ENCODE measurements around the gene ARRDC3.
"Not testable (repeated sequence)": the region's sequence is repeated elsewhere in the genome, so short reads cannot be mapped to it uniquely, and the experiment has no call there.

ARRDC3 gene

GRCh38 chr5:91409304-91409703 lies 26.2 kb upstream of the ARRDC3 start:
- H3K4me1 ChIP-seq (ENCODE audit: control insufficient read depth, insufficient read depth, low read length): no peaks in the 10 kb centered on the region
- H3K27me3 ChIP-seq (ENCODE audit: control insufficient read depth, insufficient read depth, low read length): no peaks in the 10 kb centered on the region
- no peak overlapping the region for H3K9ac ChIP-seq (ENCODE audit: low read depth, low read length)
- no peak overlapping the region for H3K4me3 ChIP-seq (ENCODE audit: low read depth, low read length)
- no peaks in the 10 kb centered on the region for H3K9me3 ChIP-seq (ENCODE audit: control insufficient read depth, insufficient read depth, low read length)
- H3K36me3 ChIP-seq (ENCODE audit: control insufficient read depth, insufficient read depth, low read length): no peaks in the 10 kb centered on the region

- Histone ChIP-seq H3K36me3 (ENCODE audit: control insufficient read depth, insufficient read depth, low read length) (no peaks in the 10 kb centered on the region), H3K4me3 (ENCODE audit: low read depth, low read length) (no peak overlapping the region), H3K4me1 (ENCODE audit: control insufficient read depth, insufficient read depth, low read length) (no peaks in the 10 kb centered on the region), H3K27me3 (ENCODE audit: control insufficient read depth, insufficient read depth, low read length) (no peaks in the 10 kb centered on the region), H3K9me3 (ENCODE audit: control insufficient read depth, insufficient read depth, low read length) (no peaks in the 10 kb centered on the region), H3K9ac (ENCODE audit: low read depth, low read length) (no peak overlapping the region)
These were observed 25.6 kb upstream of the ARRDC3 start for GRCh38 chr5:91408710-91409109.

- no peaks in the 10 kb centered on the region for H3K27me3 ChIP-seq (ENCODE audit: control insufficient read depth, insufficient read depth, low read length)
- H3K9me3 ChIP-seq (ENCODE audit: control insufficient read depth, insufficient read depth, low read length): no peaks in the 10 kb centered on the region
- no peak overlapping the region for H3K4me3 ChIP-seq (ENCODE audit: low read depth, low read length)
- no peaks in the 10 kb centered on the region for H3K36me3 ChIP-seq (ENCODE audit: control insufficient read depth, insufficient read depth, low read length)
- H3K9ac ChIP-seq (ENCODE audit: low read depth, low read length): no peak overlapping the region
- H3K4me1 ChIP-seq (ENCODE audit: control insufficient read depth, insufficient read depth, low read length): no peaks in the 10 kb centered on the region
These were observed 24.1 kb upstream of the ARRDC3 start for GRCh38 chr5:91407204-91407603.

GRCh38 chr5:91403438-91403837 lies 20.3 kb upstream of the ARRDC3 start:
- H3K9ac ChIP-seq (ENCODE audit: low read depth, low read length): no peak overlapping the region
- H3K4me1 ChIP-seq (ENCODE audit: control insufficient read depth, insufficient read depth, low read length): peaks cover 4% of the 10 kb centered on the region
- H3K36me3 ChIP-seq (ENCODE audit: control insufficient read depth, insufficient read depth, low read length): no peaks in the 10 kb centered on the region
- H3K9me3 ChIP-seq (ENCODE audit: control insufficient read depth, insufficient read depth, low read length): no peaks in the 10 kb centered on the region
- H3K27me3 ChIP-seq (ENCODE audit: control insufficient read depth, insufficient read depth, low read length): no peaks in the 10 kb centered on the region
- no peak overlapping the region for H3K4me3 ChIP-seq (ENCODE audit: low read depth, low read length)

GRCh38 chr5:91401175-91401574 lies 18.1 kb upstream of the ARRDC3 start:
- H3K36me3 ChIP-seq (ENCODE audit: control insufficient read depth, insufficient read depth, low read length): no peaks in the 10 kb centered on the region
- no peaks in the 10 kb centered on the region for H3K9me3 ChIP-seq (ENCODE audit: control insufficient read depth, insufficient read depth, low read length)
- H3K4me1 ChIP-seq (ENCODE audit: control insufficient read depth, insufficient read depth, low read length): peaks cover 4% of the 10 kb centered on the region
- H3K9ac ChIP-seq (ENCODE audit: low read depth, low read length): no peak overlapping the region
- H3K4me3 ChIP-seq (ENCODE audit: low read depth, low read length): no peak overlapping the region
- H3K27me3 ChIP-seq (ENCODE audit: control insufficient read depth, insufficient read depth, low read length): no peaks in the 10 kb centered on the region

- Histone ChIP-seq H3K27me3 (ENCODE audit: control insufficient read depth, insufficient read depth, low read length) (no peaks in the 10 kb centered on the region), H3K9me3 (ENCODE audit: control insufficient read depth, insufficient read depth, low read length) (no peaks in the 10 kb centered on the region), H3K4me1 (ENCODE audit: control insufficient read depth, insufficient read depth, low read length) (peaks cover 4% of the 10 kb centered on the region), H3K4me3 (ENCODE audit: low read depth, low read length) (no peak overlapping the region), H3K9ac (ENCODE audit: low read depth, low read length) (no peak overlapping the region), H3K36me3 (ENCODE audit: control insufficient read depth, insufficient read depth, low read length) (no peaks in the 10 kb centered on the region)
These were observed 14.7 kb upstream of the ARRDC3 start for GRCh38 chr5:91397791-91398190.

- no peak overlapping the region for H3K4me3 ChIP-seq (ENCODE audit: low read depth, low read length)
- H3K36me3 ChIP-seq (ENCODE audit: control insufficient read depth, insufficient read depth, low read length): no peaks in the 10 kb centered on the region
- H3K4me1 ChIP-seq (ENCODE audit: control insufficient read depth, insufficient read depth, low read length): no peaks in the 10 kb centered on the region
- H3K9me3 ChIP-seq (ENCODE audit: control insufficient read depth, insufficient read depth, low read length): no peaks in the 10 kb centered on the region
- H3K9ac ChIP-seq (ENCODE audit: low read depth, low read length): no peak overlapping the region
- no peaks in the 10 kb centered on the region for H3K27me3 ChIP-seq (ENCODE audit: control insufficient read depth, insufficient read depth, low read length)
These were observed 7.2 kb upstream of the ARRDC3 start for GRCh38 chr5:91390268-91390667.

- H3K9me3 ChIP-seq (ENCODE audit: control insufficient read depth, insufficient read depth, low read length); H3K4me1 ChIP-seq (ENCODE audit: control insufficient read depth, insufficient read depth, low read length); H3K36me3 ChIP-seq (ENCODE audit: control insufficient read depth, insufficient read depth, low read length); H3K9ac ChIP-seq (ENCODE audit: low read depth, low read length); H3K4me3 ChIP-seq (ENCODE audit: low read depth, low read length); H3K27me3 ChIP-seq (ENCODE audit: control insufficient read depth, insufficient read depth, low read length): not testable (repeated sequence)
These were observed 6.4 kb upstream of the ARRDC3 start for GRCh38 chr5:91389555-91389954.

- H3K9me3 ChIP-seq (ENCODE audit: control insufficient read depth, insufficient read depth, low read length): no peaks in the 10 kb centered on the region
These were observed 5.2 kb upstream of the ARRDC3 start for GRCh38 chr5:91388362-91388761.

GRCh38 chr5:91386120-91386519 lies 3.0 kb upstream of the ARRDC3 start:
- no peaks in the 10 kb centered on the region for H3K9me3 ChIP-seq (ENCODE audit: control insufficient read depth, insufficient read depth, low read length)
- H3K4me3 ChIP-seq (ENCODE audit: low read depth, low read length): no peak overlapping the region
- no peaks in the 10 kb centered on the region for H3K36me3 ChIP-seq (ENCODE audit: control insufficient read depth, insufficient read depth, low read length)
- no peaks in the 10 kb centered on the region for H3K27me3 ChIP-seq (ENCODE audit: control insufficient read depth, insufficient read depth, low read length)
- no peaks in the 10 kb centered on the region for H3K4me1 ChIP-seq (ENCODE audit: control insufficient read depth, insufficient read depth, low read length)
- H3K9ac ChIP-seq (ENCODE audit: low read depth, low read length): no peak overlapping the region

More at GRCh38 chr5:91388362-91388761, 5.2 kb upstream of the ARRDC3 start:
- Histone ChIP-seq H3K4me3 (ENCODE audit: low read depth, low read length) (no peak overlapping the region), H3K27me3 (ENCODE audit: control insufficient read depth, insufficient read depth, low read length) (no peaks in the 10 kb centered on the region), H3K9ac (ENCODE audit: low read depth, low read length) (no peak overlapping the region), H3K36me3 (ENCODE audit: control insufficient read depth, insufficient read depth, low read length) (no peaks in the 10 kb centered on the region), H3K4me1 (ENCODE audit: control insufficient read depth, insufficient read depth, low read length) (no peaks in the 10 kb centered on the region)

GRCh38 chr5:91385596-91385995 lies 2.5 kb upstream of the ARRDC3 start:
- H3K9ac ChIP-seq (ENCODE audit: low read depth, low read length); H3K27me3 ChIP-seq (ENCODE audit: control insufficient read depth, insufficient read depth, low read length); H3K4me3 ChIP-seq (ENCODE audit: low read depth, low read length); H3K9me3 ChIP-seq (ENCODE audit: control insufficient read depth, insufficient read depth, low read length); H3K4me1 ChIP-seq (ENCODE audit: control insufficient read depth, insufficient read depth, low read length); H3K36me3 ChIP-seq (ENCODE audit: control insufficient read depth, insufficient read depth, low read length): not testable (repeated sequence)

- Histone ChIP-seq H3K4me1 (ENCODE audit: control insufficient read depth, insufficient read depth, low read length) (no peaks in the 10 kb centered on the region), H3K9ac (ENCODE audit: low read depth, low read length) (peak overlapping the region; percentile 80), H3K36me3 (ENCODE audit: control insufficient read depth, insufficient read depth, low read length) (no peaks in the 10 kb centered on the region), H3K27me3 (ENCODE audit: control insufficient read depth, insufficient read depth, low read length) (no peaks in the 10 kb centered on the region), H3K9me3 (ENCODE audit: control insufficient read depth, insufficient read depth, low read length) (no peaks in the 10 kb centered on the region), H3K4me3 (ENCODE audit: low read depth, low read length) (peak overlapping the region; percentile 96)
These were observed 1.7 kb upstream of the ARRDC3 start for GRCh38 chr5:91384671-91385430.
